ENCODE results near the gene DENND2A. TPM values are rescaled to one million over a fixed set of nuclear protein-coding genes. Genes with fewer than 3 reads are reported as not detected.

DENND2A gene
- total RNA-seq, 1 donor from 2014 or later: 25.4 TPM

GRCh38 chr7:140600341-140600740, 40.3 kb downstream of the DENND2A start:
- no peak for TF ChIP-seq CTCF (conservative IDR thresholded peaks at IDR 0.05)
- Mint-ChIP-seq H3K36me3 (peaks cover 16% of the 10 kb centered on the region), H3K4me3 (no peak overlapping the region), H3K27me3 (no peaks in the 10 kb centered on the region), H3K4me1 (ENCODE audit: unreplicated experiment) (peaks cover 31% of the 10 kb centered on the region), H3K27ac (no peak overlapping the region), H3K9me3 (peaks cover 4% of the 10 kb centered on the region)
- DNase-seq (ENCODE audit: extremely low spot score, unreplicated experiment): no peak

- DNase-seq (ENCODE audit: extremely low spot score, unreplicated experiment): no peak
- H3K4me3 Mint-ChIP-seq: no peak overlapping the region
- H3K27ac Mint-ChIP-seq: no peak overlapping the region
- H3K27me3 Mint-ChIP-seq: no peaks in the 10 kb centered on the region
- H3K9me3 Mint-ChIP-seq: peaks cover 4% of the 10 kb centered on the region
- H3K4me1 Mint-ChIP-seq (ENCODE audit: unreplicated experiment): peaks cover 31% of the 10 kb centered on the region
- peaks cover 24% of the 10 kb centered on the region for H3K36me3 Mint-ChIP-seq
- no peak for TF ChIP-seq CTCF (conservative IDR thresholded peaks at IDR 0.05)
These were observed 43.1 kb downstream of the DENND2A start for GRCh38 chr7:140597428-140597949.

DNA sequence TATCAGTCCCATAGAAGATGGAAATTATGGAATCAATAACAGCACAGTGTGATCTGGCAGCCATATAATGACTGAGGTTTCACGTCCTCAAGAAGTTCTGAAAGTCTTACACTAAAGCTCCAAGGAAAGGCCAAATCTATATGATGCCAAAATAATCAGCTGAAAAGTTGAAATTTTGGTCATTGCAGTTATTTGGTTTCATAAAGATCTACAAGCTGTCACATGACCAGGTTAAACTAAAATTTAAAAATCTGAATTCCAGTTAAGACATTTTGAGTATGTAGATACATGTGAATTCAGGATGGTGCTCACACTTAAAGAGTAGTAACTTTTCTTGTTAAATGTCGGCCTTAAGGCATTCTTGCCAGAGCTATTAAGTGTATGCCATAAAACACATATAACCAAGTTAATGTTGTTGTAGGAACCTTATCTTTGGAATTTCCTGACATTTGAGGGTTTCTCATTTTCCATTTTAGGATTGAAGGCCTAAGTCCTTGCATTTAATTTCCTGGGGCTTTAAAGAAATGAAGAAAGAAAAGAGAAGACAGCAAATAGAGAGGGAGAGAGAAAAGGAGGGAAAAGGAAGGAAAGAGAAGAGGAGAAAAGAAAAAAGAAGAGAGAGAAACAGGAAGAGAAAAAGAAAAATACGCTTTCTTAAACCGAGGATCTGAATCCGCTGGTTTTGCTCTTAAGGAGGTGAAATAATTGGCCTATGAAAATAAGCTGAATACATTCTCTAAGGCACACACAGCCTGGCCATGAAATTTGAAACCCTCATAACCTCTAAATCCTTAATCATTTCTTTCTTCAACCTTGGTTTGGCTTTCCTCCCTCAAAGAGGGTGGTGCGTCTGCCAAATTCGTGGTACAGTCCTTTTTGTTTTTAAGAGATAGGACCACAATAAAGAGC, 43.8 kb downstream of the DENND2A start:
- Mint-ChIP-seq H3K4me1 (ENCODE audit: unreplicated experiment) (peaks cover 31% of the 10 kb centered on the region), H3K36me3 (peaks cover 19% of the 10 kb centered on the region), H3K27me3 (no peaks in the 10 kb centered on the region), H3K27ac (no peak overlapping the region), H3K4me3 (peak overlapping the region; percentile 5), H3K9me3 (peaks cover 4% of the 10 kb centered on the region)
- TF ChIP-seq CTCF (conservative IDR thresholded peaks at IDR 0.05): no peak
- DNase-seq (ENCODE audit: extremely low spot score, unreplicated experiment): no peak

DNA sequence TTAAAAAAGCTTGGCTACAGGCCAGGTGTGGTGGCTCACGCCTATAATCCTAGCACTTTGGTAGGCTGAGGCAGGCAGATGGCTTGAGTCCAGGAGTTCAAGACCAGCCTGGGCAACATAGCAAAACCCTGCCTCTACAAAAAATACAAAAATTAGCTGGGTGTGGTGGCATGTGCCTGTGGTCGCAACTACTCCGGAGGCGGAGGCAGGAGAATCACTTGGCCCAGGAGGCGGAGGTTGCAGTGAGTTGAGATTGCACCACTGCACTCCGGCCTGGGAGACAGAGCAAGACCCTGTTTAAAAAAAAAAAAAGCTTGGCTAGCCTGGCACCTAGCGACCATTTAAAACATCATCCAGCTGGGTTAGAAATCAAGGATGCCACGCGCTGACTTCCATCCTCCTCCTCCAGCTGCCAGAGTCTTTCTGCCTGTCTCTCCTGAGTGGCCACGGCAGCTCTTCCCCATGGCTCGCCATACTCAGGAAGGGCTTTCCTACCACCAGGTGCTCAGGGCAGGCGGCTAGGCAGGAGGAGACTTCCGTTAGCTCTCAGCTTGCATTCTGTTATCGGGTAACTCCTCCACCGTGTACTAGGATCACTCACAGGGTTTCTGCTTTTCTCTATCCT, 45.0 kb downstream of the DENND2A start:
- TF ChIP-seq CTCF (conservative IDR thresholded peaks at IDR 0.05): no peak
- Mint-ChIP-seq H3K4me3 (no peak overlapping the region), H3K27ac (no peak overlapping the region), H3K36me3 (peaks cover 19% of the 10 kb centered on the region), H3K9me3 (peaks cover 4% of the 10 kb centered on the region), H3K27me3 (no peaks in the 10 kb centered on the region), H3K4me1 (ENCODE audit: unreplicated experiment) (peaks cover 31% of the 10 kb centered on the region)
- DNase-seq (ENCODE audit: extremely low spot score, unreplicated experiment): no peak

DNA sequence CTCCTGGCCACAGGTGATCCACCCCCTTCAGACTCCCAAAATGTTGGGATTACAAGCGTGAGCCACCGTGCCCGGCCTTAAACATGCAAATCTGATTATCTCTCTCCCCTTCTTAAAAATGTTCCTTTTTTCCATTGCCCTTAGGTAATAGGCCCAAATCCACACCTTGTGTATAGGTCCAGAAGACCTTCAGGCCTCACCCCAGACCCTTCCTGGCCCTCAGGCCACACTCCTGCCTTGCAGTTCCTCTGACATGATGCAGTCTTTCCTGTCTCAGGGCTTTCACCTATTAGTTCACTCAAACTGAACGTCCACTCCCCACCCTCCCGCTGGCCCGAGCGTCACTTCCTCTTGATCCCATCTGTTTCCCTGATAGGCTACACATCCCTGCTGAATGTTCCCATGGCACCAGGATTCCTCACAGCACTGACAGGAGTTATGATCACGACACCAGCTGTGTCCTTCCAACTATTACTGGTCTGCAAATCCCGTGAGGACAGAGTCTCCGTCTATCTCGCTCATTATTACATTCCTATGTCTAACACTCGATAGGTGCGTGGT, 46.4 kb downstream of the DENND2A start:
- Mint-ChIP-seq H3K9me3 (no peaks in the 10 kb centered on the region), H3K27me3 (no peaks in the 10 kb centered on the region), H3K4me3 (no peak overlapping the region), H3K4me1 (ENCODE audit: unreplicated experiment) (peaks cover 31% of the 10 kb centered on the region), H3K27ac (no peak overlapping the region), H3K36me3 (peaks cover 11% of the 10 kb centered on the region)
- no peak for TF ChIP-seq CTCF (conservative IDR thresholded peaks at IDR 0.05)
- DNase-seq (ENCODE audit: extremely low spot score, unreplicated experiment): no peak
